ENCODE data around the gene SUPT4H1.

The SUPT4H1 gene

GRCh38 chr17:58380207-58381123 lies 28.5 kb upstream of the SUPT4H1 start:
- no peak for DNase-seq (ENCODE audit: low read depth, low spot score)

GRCh38 chr17:58379511-58379824 lies 27.5 kb upstream of the SUPT4H1 start:
- TF ChIP-seq CTCF (IDR thresholded peaks at IDR 0.05; ENCODE audit: low read depth, low read length) = no peak
- DNase-seq (ENCODE audit: low read depth, low spot score) = no peak
- in situ Hi-C loops (cut with HindIII; ENCODE audit: low sequenced_read_pairs) = no loop called here
- no peak overlapping the region for H3K4me3 ChIP-seq (ENCODE audit: low read depth, low read length)

More at GRCh38 chr17:58380207-58381123, 28.5 kb upstream of the SUPT4H1 start:
- no peak for TF ChIP-seq CTCF (IDR thresholded peaks at IDR 0.05; ENCODE audit: low read depth, low read length)
- in situ Hi-C loops (cut with HindIII; ENCODE audit: low sequenced_read_pairs) = no loop called here
- H3K4me3 ChIP-seq (ENCODE audit: low read depth, low read length) = no peak overlapping the region

- no peak overlapping the region for H3K4me3 ChIP-seq (ENCODE audit: low read depth, low read length)
- no peak for DNase-seq (ENCODE audit: low read depth, low spot score)
- TF ChIP-seq CTCF (IDR thresholded peaks at IDR 0.05; ENCODE audit: low read depth, low read length) = no peak
- in situ Hi-C loops (cut with HindIII; ENCODE audit: low sequenced_read_pairs) = no loop called here
These were observed 26.9 kb upstream of the SUPT4H1 start for GRCh38 chr17:58378733-58379510.

- in situ Hi-C loops (cut with HindIII; ENCODE audit: low sequenced_read_pairs) = no loop called here
- no peak for DNase-seq (ENCODE audit: low read depth, low spot score)
- no peak overlapping the region for H3K4me3 ChIP-seq (ENCODE audit: low read depth, low read length)
- no peak for TF ChIP-seq CTCF (IDR thresholded peaks at IDR 0.05; ENCODE audit: low read depth, low read length)
These were observed 25.7 kb upstream of the SUPT4H1 start for GRCh38 chr17:58377661-58378060.

- TF ChIP-seq CTCF (IDR thresholded peaks at IDR 0.05; ENCODE audit: low read depth, low read length) = no peak
- DNase-seq (ENCODE audit: low read depth, low spot score) = no peak
- in situ Hi-C loops (cut with HindIII; ENCODE audit: low sequenced_read_pairs) = no loop called here
These were observed 25.1 kb upstream of the SUPT4H1 start for GRCh38 chr17:58377093-58377601.

GRCh38 chr17:58376472-58377000 lies 24.5 kb upstream of the SUPT4H1 start:
- in situ Hi-C loops (cut with HindIII; ENCODE audit: low sequenced_read_pairs) = no loop called here
- no peak overlapping the region for H3K4me3 ChIP-seq (ENCODE audit: low read depth, low read length)
- TF ChIP-seq CTCF (IDR thresholded peaks at IDR 0.05; ENCODE audit: low read depth, low read length) = no peak
- DNase-seq (ENCODE audit: low read depth, low spot score) = no peak

More at GRCh38 chr17:58377093-58377601, 25.1 kb upstream of the SUPT4H1 start:
- H3K4me3 ChIP-seq (ENCODE audit: low read depth, low read length) = no peak overlapping the region
